Epithelial cell of alveolus of lung (primary cell): Measurements from ENCODE around the gene SLC25A25. TPM values are rescaled to one million over a fixed set of nuclear protein-coding genes. Genes with fewer than 3 reads are reported as not detected.

Source experiments
- total RNA-seq: library from RNA; depleted of rRNA; stranded (reverse); fragments of >200 nt; gene quantifications from 2 replicates; pipeline ENCODE4 v1.2.1, GENCODE V29; 2015

Gene SLC25A25
- 14.8 and 15.6 TPM in 2 replicates for total RNA-seq

GRCh38 chr9:128067645-128068385 lies at the start of gene SLC25A25:
SLC25A25 (plus strand) TSS chr9:128068232; CDS start chr9:128068320, 88 bp downstream.

GRCh38 chr9:128066713-128067644 lies 1.1 kb upstream of the SLC25A25 start, which contains the start of gene NAIF1:
NAIF1 (minus strand) TSS chr9:128067320; CDS start chr9:128067101, 219 bp downstream.

GRCh38 chr9:128127568-128127989 lies 59.5 kb downstream of the SLC25A25 start, which contains the start of gene PTGES2:
PTGES2 (minus strand) TSS chr9:128127729; CDS start chr9:128127717, 12 bp downstream.

GRCh38 chr9:128149001-128149701 lies 81.1 kb downstream of the SLC25A25 start, which contains the start of gene LCN2:
LCN2 (plus strand) TSS chr9:128149453; CDS start chr9:128149526, 73 bp downstream.

Other genes with a start within 250 kb of the SLC25A25 start
- 52.9 and 72.1 TPM in 2 replicates for gene ENG, start 213.6 kb upstream of the SLC25A25 start, total RNA-seq
- 40.1 and 71.8 TPM in 2 replicates for gene AK1, start 190.6 kb upstream of the SLC25A25 start, total RNA-seq
- gene ST6GALNAC6, start 168.6 kb upstream of the SLC25A25 start, total RNA-seq = 66.2 and 92.5 TPM in 2 replicates
- 33.8 and 56.2 TPM in 2 replicates for gene ST6GALNAC4, start 151.2 kb upstream of the SLC25A25 start, total RNA-seq
- 1.9 and 3.7 TPM in 2 replicates for gene PIP5KL1, start 137.5 kb upstream of the SLC25A25 start, total RNA-seq
- gene DPM2, start 130.4 kb upstream of the SLC25A25 start, total RNA-seq = 15.3 and 21.7 TPM in 2 replicates
- gene EEIG1, start 87.2 kb upstream of the SLC25A25 start, total RNA-seq = 5.3 and 6.6 TPM in 2 replicates
- gene NAIF1, start 912 bp upstream of the SLC25A25 start, total RNA-seq = 6.6 and 11.5 TPM in 2 replicates
- 55.6 and 70.1 TPM in 2 replicates for gene PTGES2, start 59.5 kb downstream of the SLC25A25 start, total RNA-seq
- gene LCN2, start 81.2 kb downstream of the SLC25A25 start, total RNA-seq = 1.8 TPM in 1 of 2 replicates, not detected in the other
- gene BBLN, start 92.0 kb downstream of the SLC25A25 start, total RNA-seq = 265 and 358 TPM in 2 replicates
- gene CIZ1, start 123.3 kb downstream of the SLC25A25 start, total RNA-seq = 37.4 and 61.9 TPM in 2 replicates
- 8.7 and 23.2 TPM in 2 replicates for gene DNM1, start 135.1 kb downstream of the SLC25A25 start, total RNA-seq
- gene GOLGA2, start 207.8 kb downstream of the SLC25A25 start, total RNA-seq = 77.1 and 120 TPM in 2 replicates
- 29.1 and 45.1 TPM in 2 replicates for gene SWI5, start 208.0 kb downstream of the SLC25A25 start, total RNA-seq